GM21786 (cell line): ENCODE measurements around the gene VANGL2.

Source experiments
- ATAC-seq: cut with Tn5 transposase; IDR thresholded peaks from one replicate; pipeline ENCODE4 v1.9.1; 2021; ENCODE audit not compliant: unreplicated experiment

VANGL2 gene

DNA sequence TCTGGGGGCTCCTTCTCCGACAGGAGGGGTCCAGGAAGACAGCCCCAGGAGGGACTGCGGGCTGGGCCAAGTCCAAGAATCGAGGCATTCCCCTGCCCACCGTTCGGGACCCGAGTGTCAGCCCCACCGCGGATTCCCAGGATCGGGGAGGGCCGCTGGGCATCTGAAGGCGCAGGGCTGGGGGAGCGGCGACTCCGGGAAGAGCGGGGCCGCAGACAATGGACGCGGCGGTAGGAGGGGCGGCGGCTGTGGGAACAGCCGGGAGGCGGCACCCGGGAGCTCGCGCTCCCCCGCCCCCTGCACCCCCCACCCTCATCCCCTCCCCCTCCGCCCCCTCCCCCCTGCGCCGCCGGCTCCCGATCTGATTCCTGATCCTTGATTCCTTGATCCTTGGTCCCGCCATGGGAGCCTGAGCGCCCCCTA is at the start of gene VANGL2:
Gene VANGL2, plus strand, starts transcription at position 342 of the 423 bp plus-strand sequence. CDS start 15,274 bp downstream, outside the sequence.
- ATAC-seq = no peak

DNA sequence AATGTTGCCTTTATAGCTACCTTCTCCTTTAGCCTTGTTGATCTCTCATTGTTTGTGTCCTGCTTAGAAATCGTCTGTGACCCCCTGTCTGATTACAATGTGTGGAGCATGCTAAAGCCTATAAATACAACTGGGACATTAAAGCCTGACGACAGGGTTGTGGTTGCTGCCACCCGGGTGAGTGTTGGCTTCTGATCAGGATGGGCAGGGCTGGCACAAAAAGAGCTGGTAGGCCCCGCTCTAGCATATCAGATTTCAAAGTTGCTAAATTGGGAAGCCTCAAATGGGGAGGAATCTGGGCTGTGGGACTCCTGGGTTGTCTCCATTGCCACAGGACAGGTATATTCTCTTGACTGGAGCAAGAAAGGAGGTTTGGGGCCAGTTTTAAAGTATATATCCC is 48.7 kb upstream of the VANGL2 start:
- no peak for ATAC-seq

DNA sequence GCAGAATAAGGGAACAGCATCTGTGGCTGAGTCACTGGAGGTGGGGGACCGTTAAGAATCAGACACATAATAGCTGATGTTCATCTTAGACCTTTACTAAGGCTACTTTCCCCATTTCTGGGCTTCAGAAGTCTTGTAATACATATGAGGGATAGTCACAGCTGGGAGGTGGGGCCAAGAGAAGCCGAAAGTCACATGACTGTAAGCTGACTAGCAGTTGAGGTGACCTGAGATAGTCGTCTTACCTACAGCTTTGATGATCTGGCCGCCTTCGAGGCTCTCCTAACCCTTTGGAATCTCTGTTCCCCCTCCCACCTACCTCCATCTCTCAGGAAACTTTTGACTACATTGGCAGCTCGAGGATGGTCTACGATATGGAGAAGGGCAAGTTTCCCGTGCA is 47.8 kb upstream of the VANGL2 start:
- no peak for ATAC-seq

DNA sequence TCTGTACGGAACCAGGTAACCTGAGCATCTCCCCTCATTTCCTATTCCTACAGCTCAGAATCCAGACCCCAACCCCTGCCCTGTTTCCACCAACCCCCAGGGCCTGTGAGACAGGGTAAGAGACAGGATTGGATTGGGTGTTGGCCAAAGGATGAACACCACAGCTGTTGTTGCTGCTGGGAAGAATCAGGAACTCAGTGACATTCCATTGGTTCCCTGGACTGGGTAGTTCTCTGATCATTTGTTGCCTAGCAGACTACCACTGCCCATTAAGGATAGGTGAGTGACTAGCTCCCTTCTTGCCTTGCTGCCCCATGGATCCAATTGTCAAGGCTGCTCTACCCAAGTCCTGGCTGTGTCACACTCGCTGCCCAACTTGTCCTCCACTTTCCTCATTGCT is 47.1 kb upstream of the VANGL2 start:
- ATAC-seq = no peak

DNA sequence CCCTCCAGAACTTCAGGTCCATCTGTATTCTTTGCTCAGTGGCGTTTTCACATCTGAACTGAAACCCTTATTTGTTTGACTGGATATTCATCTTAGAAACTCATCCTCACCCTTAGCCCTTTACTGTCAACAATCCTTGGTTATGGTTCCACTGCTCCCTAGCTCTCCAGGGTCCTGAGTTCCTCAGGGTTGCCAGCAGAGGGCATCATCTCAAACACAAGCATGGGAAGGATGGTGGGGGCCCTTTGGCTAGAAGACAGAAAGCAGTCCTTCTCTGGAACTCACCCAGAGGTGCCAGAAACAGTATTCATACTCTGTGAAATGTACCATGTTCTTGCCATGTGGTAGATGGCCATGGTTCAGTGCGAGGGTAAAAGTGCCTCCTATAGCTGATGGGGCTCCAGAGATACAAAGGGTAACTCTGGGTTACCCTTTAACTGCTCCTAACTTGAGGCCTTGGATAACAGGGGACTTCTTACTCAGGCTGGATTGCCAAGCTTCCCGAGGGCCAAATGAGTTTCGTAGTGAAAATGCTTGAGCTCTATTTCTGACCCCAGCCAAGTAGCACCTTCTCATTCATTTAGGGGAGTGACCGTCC is 45.9 kb upstream of the VANGL2 start:
- ATAC-seq = no peak

DNA sequence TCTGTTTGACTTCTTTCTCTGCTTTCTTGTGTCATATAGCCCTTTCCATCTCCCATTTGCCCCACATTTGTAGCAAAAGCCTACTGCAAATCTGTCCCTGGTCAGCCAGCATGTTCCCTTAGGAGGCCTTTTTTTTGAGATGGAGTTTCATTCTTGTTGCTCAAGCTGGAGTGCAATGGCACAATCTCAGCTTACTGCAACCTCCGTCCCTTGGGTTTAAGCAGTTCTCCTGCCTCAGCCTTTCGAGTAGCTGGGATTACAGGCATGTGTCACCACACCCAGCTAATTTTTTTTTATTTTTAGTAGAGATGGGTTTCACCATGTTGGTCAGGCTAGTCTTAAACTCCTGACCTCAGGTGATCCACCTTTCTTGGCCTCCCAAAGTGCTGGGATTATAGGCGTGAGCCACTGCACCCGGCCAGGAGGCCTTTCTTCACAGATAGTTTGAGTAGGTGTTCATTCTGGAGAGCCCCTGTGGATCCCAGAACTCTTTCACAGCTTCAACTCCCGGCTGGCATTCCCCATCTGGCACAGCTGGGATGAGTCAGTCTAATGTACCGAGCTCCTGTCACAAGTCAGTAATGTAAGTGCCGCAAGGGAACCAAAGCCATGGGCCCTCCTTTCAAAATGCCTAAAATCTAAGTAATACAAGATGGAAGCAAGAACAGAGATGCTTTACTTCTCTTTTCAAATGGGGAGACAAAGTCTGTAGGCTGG is 42.9 kb upstream of the VANGL2 start:
- no peak for ATAC-seq

DNA sequence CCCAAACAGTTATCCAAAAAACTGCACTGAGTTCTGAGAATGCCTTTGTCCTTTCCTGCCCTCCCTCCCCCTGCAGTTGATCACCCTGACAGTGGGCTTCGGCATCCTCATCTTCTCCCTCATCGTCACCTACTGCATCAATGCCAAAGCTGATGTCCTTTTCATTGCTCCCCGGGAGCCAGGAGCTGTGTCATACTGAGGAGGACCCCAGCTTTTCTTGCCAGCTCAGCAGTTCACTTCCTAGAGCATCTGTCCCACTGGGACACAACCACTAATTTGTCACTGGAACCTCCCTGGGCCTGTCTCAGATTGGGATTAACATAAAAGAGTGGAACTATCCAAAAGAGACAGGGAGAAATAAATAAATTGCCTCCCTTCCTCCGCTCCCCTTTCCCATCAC is 42.3 kb upstream of the VANGL2 start:
- ATAC-seq = no peak

DNA sequence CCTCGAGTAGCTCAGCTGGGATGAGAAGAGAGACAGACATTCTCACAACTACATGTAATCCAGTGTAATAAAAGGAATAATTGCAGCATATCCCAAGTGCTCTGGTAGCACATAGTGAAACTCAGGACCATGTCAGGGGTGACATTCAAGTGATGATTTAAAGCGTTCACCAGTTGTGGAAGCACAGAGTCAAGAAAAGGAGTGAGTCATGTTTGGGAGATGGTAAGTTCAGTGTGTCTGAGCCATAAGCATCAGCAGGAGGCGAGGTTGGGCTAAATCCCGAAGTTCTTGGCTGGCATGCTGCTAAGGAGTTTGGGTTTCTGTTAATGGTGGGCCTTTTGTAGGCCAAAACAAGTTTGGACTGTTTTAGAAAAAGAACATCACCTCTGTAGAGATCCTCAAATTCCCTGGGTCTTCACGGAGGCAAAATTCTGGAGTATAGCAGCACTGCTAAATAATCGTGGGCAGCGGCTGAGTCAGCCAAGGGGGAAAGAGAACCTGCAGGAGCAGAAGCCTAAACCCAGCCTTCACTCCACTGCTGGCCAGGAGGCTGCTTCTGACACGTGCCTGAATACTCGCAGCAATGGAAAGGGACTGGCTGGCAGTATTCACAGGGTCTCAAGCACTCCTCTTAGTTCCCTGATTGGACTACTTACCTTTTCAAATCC is 40.7 kb upstream of the VANGL2 start:
- no peak for ATAC-seq

DNA sequence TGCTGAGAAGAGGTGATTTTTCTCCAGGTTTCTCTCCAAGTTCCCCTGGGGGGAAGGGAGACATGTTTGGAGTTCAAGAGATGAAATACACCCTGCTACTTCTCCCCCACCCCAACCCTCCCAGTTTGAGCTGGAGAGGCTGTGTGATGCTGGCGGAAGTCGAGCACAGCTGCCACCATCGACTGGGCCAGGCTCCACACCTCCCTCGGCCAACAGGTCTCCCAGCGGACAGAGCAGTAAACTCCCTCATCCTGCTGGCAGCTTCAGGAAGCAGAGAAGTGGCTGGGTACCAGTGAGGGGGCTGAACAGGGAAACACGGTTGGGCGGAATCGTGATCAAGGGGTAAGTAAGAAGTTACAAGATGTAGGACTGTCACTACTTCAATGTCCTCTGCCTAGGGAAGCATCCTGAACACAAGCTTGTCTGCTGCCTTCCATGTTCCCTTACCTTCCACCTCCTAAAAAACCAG is 40.1 kb upstream of the VANGL2 start:
- ATAC-seq = no peak

DNA sequence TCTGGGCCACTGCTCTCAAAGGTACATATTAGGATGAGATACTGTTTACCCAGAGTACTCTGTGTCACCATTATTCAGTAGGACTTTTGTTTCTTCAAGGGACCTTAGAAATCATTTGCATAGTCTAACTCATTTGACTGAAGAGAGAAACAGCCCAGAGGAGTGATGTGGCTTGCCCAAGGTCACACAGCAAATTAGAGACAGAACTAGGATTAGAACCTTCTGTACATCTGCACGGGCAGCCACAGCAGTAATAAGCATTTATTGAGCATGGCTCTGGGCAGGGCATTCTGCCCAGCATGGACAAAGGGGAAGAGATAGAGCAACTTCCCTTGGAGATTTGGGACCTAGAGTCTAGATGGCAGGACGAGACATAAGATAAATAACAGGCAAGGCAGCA is 39.2 kb upstream of the VANGL2 start:
- ATAC-seq = no peak

DNA sequence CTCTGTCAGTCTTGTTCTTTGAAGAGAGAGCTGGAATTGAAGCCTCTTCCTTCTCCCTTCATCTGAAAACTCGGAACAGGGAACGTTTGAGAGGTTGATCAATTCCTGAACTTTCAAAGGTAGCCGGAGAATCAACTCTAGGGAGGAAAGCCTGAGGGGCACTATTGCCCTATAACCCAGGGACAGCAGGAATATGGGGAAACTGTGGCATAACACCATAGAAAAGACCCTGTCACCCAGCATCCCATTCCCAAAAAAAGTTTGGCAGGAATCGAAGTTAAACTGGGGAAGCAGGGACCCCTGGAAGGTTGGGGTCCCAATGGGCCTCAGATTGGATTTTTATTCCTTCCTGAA is 38.6 kb upstream of the VANGL2 start:
- no peak for ATAC-seq

DNA sequence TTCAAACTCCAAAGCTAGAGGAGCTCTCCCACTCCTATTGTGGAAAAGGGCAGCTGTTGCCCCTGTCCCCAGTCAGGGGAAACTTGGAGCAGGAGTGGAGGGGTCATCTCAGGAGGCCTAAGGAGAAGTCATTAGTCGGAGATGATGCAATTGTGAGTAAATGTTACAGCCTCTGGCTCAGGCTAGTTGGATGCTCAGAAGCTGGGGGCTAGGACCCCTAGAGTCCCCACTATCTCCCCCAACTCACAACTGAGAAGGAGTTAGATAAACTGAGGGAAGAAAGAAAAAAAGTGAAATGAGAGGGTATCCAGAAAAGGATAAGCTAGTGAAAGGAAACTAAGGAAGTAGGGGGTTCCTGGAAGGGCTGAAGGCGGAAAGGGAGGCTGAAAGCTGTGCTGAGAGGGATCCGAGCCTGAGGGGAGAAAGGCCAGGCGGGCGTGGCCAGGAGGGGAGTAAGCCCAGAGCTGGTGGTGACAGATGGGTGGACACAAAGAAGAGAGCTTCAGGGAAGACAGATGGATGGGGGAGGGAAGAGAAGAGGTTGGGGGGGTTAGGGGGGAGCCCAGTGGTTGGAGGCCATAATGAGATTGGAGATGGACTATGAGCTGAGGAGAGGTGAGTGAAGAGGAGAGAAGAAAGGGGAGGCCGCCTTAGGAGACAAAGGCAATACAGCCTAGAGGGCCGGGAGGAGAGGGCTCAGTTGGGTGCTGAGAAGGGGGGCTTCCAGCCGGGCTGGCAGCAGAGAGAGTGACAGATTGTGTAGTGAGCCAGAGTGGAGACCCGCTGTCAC is 38.0 kb upstream of the VANGL2 start:
- no peak for ATAC-seq

DNA sequence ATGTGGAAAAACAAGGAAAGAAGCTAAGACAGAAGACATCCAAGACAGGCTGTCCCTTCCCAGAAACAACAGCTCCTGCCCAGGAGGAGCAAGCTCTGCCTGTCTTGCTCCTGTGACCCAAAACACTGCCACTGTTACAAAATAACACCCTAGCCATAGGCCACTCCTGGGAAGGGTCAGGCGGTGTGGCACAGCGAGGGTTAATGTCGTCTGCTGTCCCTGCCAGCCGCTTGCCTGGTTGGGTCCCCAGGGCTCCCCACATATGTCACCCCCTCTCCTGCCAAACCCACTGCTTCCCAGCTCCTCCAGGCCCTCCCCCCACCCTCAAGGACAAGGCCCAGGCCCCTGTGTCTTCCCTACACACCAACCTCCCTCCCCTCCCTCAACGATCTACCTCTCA is 37.4 kb upstream of the VANGL2 start:
- no peak for ATAC-seq

DNA sequence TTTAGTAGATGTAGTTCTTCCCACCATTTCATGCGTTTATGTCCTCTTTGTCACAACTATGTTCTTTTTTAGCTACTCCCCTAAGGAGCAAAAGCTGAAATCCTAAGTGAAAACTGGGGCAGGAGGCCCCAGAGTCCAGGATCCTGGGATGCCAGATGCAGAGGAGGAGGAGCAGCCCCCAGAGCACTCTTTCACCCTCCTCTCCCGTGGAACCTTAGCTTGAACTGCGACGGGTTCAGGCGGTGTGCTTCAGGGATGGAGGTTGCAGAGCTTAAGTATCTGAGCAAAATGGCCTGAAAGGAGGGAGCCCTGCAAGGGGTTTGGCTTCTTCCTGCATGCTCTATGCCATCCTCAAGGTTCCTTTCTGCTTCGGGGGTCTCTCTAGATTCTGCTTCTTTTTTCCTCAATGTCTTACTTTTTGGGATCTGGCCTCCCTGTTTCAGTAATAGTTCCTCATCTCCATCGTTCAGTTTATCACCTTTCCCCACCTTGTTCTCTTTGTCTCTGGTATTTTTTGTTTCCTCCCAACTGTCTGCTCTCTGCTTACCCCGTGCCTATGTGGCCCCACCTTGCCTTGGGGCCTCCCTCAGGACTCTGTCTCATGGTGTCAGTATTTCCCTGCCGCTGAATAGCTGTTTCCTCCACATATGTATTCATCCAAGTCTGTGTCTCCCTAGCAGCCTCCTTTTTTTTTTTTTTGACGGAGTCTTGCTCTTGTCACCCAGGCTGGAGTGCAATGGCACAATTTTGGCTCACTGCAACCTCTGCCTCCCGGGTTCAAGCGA is 36.2 kb upstream of the VANGL2 start:
- ATAC-seq = no peak

DNA sequence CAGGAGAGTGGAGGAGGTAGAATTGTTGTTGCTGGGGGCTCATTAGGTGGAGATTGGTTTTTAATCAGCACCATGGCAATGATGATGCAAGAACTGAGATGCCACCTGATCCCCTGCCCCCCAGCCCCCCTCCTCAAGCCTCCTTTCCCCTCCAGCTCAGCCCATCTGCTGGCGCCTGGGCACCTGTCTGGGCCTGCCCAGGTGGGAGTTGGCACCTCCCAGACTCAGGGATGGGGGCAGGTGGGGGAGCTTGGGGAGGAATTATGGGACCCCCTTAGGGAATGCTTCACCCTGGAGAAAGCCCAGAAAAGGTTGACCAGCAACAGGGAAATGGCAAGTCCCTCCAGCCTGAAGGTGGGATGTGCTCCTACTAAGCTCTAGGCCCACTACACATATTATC is 35.0 kb upstream of the VANGL2 start:
- no peak for ATAC-seq

DNA sequence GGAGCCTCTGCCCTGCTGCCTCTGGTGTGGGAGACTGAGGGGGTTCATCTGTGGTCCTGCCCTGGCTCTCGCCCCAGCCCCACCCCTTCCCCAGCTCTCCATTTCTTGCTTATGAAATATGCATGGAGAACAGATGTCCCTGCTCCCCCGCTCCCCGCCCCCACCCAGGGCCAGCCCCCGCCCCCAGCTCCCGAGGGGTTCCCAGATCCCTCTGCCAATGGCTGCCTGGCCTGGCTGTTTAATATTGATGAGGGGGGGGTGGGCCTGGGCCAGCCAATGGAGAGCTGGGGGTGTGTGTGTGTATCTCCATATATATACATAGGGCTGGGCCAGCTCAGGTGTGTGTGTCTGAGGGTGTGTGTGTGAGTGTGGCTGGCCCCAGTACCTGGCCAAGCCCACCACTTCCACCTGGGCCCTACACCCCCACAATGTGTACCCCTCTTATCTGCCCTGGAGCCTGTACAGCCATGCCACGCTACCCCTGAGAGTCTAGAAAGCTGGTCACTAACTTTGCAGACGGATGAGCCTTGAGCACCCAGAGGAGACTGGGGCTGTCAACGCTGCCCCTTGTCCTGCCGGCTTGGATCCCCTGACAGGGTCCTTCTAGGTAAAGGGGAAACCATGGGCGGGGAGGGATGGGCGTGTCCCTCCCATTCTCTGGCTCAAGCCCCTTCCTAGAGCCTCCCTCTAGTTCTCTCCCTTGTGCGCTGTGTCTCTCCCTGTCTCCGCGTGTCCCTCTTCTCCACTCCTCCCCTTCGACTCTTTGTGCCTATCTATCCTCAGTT is 33.4 kb upstream of the VANGL2 start, which contains the start of gene NHLH1:
Gene NHLH1, plus strand, starts transcription at position 341 of the 785 bp plus-strand sequence. CDS start 3,661 bp downstream, outside the sequence.
- no peak for ATAC-seq

DNA sequence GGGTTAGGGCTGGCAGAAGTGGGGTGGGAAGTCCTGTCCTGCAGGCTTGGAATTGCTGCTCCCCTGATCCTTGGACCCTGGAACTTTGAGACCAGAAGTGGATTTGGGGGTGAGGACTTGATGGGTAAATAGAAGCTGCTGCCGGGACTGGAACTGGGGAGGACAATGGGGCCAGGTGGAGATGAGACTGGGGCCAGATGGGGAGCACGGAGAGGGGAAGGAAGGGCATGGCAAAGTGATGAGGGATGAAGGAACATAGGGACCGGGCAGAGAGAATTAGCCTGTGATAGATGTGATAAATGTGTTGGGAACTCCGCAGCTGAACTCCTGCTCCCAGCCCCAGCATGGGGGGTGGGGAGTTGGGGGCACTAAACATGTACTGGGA is 32.9 kb upstream of the VANGL2 start:
- ATAC-seq = no peak

DNA sequence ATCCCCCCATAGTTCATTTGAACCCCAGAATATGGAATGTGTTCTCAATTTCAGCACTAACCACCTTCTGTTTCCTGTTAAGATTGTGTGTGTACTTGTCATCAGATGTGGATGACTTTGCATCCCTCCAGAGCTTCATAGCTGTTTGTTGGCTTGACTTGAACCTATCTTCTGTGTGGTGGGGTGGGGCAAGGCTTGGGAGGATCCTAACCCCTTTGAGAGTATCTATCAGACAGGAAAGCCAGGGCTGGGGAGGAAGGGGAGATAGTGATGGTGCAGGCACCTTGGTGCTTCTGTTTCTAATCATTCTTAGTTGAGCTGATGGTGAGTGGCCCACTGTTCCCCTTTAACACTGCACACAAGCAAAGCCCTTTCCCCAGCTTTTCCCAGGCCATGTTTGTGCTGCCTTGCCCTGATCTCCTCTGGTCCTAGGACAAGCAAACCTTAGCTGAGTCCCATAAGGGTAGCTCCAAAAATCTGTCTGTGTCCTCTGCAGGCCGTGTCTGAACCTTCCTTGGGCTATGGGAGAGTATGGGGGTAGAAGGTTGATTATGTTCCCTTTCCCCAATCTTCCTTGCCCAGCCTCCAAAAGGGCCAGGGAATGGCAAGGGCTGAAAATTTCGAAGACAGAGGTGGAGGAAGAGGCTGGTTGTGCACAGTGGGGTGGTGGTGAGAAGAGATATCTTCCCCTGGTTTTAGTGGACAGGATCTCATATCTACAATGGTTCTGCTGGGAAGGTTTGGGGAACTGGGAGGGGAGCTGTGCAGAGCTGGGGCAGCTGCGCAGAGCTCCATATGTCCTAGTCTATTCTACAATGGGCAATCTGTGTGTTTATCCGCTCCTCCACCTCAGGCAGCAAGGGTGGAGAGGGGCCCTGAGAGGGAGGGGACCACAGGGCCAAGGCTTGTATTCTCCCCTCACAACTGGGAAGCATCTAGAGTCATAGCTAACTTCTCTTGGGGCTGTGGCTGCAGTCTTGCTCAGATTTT is 32.1 kb upstream of the VANGL2 start:
- no peak for ATAC-seq

DNA sequence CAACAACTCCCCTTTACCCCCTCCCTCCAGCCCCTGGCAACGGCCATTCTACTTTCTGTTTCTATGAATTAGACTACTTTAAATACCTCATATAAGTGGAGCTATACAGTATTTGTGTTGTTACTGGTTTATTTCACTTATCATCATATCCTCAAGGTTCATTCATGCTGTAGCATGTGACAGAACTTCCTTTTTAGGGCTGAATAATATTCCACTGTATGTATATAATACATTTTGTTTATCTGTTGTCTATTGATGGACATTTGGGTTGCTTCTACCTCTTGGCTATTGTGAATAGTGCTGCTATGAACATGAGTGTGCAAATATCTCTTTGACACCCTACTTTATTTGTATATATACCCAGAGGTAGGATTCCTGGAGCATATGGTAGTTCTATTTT is 31.3 kb upstream of the VANGL2 start:
- ATAC-seq = no peak
